Neuronal stem cell (in vitro differentiated cells): Measurements from ENCODE around the gene KRTAP25-1.

Experiments
- DNase-seq: peaks from one replicate; pipeline ENCODE4 v3.0.0-alpha.2; 2013; ENCODE audit warnings: low spot score
- H2AFZ ChIP-seq: one replicate; pipeline ENCODE4 v1.6.1; 2013; ENCODE audit warnings: mild to moderate bottlenecking, low read length, inconsistent platforms
- H2AK5ac ChIP-seq: 2 replicates; pipeline ENCODE4 v1.6.1; 2013; ENCODE audit warnings: low read depth, mild to moderate bottlenecking, inconsistent platforms, low read length, moderate library complexity, mixed read lengths
- H2BK120ac ChIP-seq: 2 replicates; pipeline ENCODE4 v1.6.1; 2013; ENCODE audit warnings: low read depth, mild to moderate bottlenecking, inconsistent platforms, low read length, moderate library complexity, mixed read lengths
- H2BK12ac ChIP-seq: one replicate; pipeline ENCODE4 v1.6.1; 2013; ENCODE audit warnings: low read length, inconsistent platforms
- H2BK15ac ChIP-seq: 2 replicates; pipeline ENCODE4 v1.6.1; 2013; ENCODE audit warnings: mild to moderate bottlenecking, low read length, inconsistent platforms, mixed read lengths
- H2BK5ac ChIP-seq: one replicate; pipeline ENCODE4 v1.6.1; 2013; ENCODE audit warnings: inconsistent platforms, mild to moderate bottlenecking, low read length, moderate library complexity
- H3K14ac ChIP-seq: one replicate; pipeline ENCODE4 v1.6.1; 2013; ENCODE audit warnings: low read length, inconsistent platforms
- H3K18ac ChIP-seq: 2 replicates; pipeline ENCODE4 v1.6.1; 2013; ENCODE audit warnings: low read length, inconsistent platforms
- H3K23ac ChIP-seq: 2 replicates; pipeline ENCODE4 v1.6.1; 2013; ENCODE audit warnings: low read depth, mild to moderate bottlenecking, mixed read lengths, low read length, inconsistent platforms; ENCODE audit not compliant: poor library complexity
- H3K27ac ChIP-seq: replicated peaks from 3 replicates; pipeline ENCODE4 v1.5.1; 2013; ENCODE audit warnings: low read length, inconsistent platforms
- H3K27me3 ChIP-seq, 3 experiments: 2 replicates each; pipeline ENCODE4 v1.6.1; 2013; ENCODE audit warnings: low read length in 3 of 3, mild to moderate bottlenecking in 2 of 3, inconsistent platforms in 1 of 3, low read depth in 1 of 3, mixed read lengths in 1 of 3, moderate library complexity in 1 of 3; ENCODE audit not compliant: control insufficient read depth in 3 of 3, insufficient read depth in 3 of 3
- H3K36me3 ChIP-seq, 2 donors: replicated peaks in 1 of 2; 2 replicates each; pipeline ENCODE4 v1.6.1; 2013; ENCODE audit warnings: low read length in 2 of 2; ENCODE audit not compliant: control insufficient read depth in 2 of 2, insufficient read depth in 2 of 2
- H3K4ac ChIP-seq: 2 replicates; pipeline ENCODE4 v1.6.1; 2013; ENCODE audit warnings: inconsistent platforms, mild to moderate bottlenecking, low read length, moderate library complexity
- H3K4me1 ChIP-seq, 2 donors: 1 replicate in 1 of 2; 2 replicates in 1 of 2; pipeline ENCODE4 v1.6.1; 2013; ENCODE audit warnings: low read length in 2 of 2, low read depth in 1 of 2; ENCODE audit not compliant: control insufficient read depth in 2 of 2, insufficient read depth in 1 of 2
- H3K4me2 ChIP-seq: one replicate; pipeline ENCODE4 v1.6.1; 2013; ENCODE audit warnings: mild to moderate bottlenecking, low read length, inconsistent platforms; ENCODE audit not compliant: insufficient read depth, poor library complexity, severe bottlenecking
- H3K4me3 ChIP-seq, 2 donors: 2 replicates each; pipeline ENCODE4 v1.5.1; 2013; ENCODE audit warnings: low read length in 2 of 2, mild to moderate bottlenecking in 2 of 2, inconsistent platforms in 1 of 2, moderate library complexity in 1 of 2
- H3K79me1 ChIP-seq: one replicate; pipeline ENCODE4 v1.6.1; 2013; ENCODE audit warnings: low read depth, mild to moderate bottlenecking, inconsistent platforms, low read length, moderate library complexity
- H3K9ac ChIP-seq: one replicate; pipeline ENCODE4 v1.6.1; 2013; ENCODE audit warnings: mild to moderate bottlenecking, low read depth, low read length, inconsistent platforms; ENCODE audit not compliant: poor library complexity
- H3K9me3 ChIP-seq, 2 donors: replicated peaks in 1 of 2; 2 replicates each; pipeline versions ENCODE3 to v1.6.1; 2013; ENCODE audit warnings: low read length in 2 of 2, mild to moderate bottlenecking in 2 of 2, inconsistent platforms in 1 of 2, low read depth in 1 of 2, mixed read lengths in 1 of 2, moderate library complexity in 1 of 2; ENCODE audit not compliant: control insufficient read depth in 2 of 2, insufficient read depth in 1 of 2
- H4K8ac ChIP-seq: one replicate; pipeline ENCODE4 v1.6.1; 2013; ENCODE audit warnings: low read depth, mild to moderate bottlenecking, inconsistent platforms, low read length, moderate library complexity
- H4K91ac ChIP-seq: one replicate; pipeline ENCODE4 v1.6.1; 2013; ENCODE audit warnings: low read length, low read depth, mild to moderate bottlenecking, inconsistent platforms; ENCODE audit not compliant: poor library complexity
- WGBS, 2 donors: extraction: QIAGEN DNeasy Blood & Tissue Kit; methylation state at CpG; one replicate each; pipeline ENCODE4 v1.1.7; 2013; ENCODE audit warnings: missing lambda C conversion rate in 2 of 2, mixed read lengths in 1 of 2; ENCODE audit not compliant: insufficient read length in 2 of 2, insufficient replicate concordance in 1 of 2; ENCODE audit errors: extremely low coverage in 2 of 2; 5-methylcytosine and 5-hydroxymethylcytosine counted together

Gene KRTAP25-1

DNA sequence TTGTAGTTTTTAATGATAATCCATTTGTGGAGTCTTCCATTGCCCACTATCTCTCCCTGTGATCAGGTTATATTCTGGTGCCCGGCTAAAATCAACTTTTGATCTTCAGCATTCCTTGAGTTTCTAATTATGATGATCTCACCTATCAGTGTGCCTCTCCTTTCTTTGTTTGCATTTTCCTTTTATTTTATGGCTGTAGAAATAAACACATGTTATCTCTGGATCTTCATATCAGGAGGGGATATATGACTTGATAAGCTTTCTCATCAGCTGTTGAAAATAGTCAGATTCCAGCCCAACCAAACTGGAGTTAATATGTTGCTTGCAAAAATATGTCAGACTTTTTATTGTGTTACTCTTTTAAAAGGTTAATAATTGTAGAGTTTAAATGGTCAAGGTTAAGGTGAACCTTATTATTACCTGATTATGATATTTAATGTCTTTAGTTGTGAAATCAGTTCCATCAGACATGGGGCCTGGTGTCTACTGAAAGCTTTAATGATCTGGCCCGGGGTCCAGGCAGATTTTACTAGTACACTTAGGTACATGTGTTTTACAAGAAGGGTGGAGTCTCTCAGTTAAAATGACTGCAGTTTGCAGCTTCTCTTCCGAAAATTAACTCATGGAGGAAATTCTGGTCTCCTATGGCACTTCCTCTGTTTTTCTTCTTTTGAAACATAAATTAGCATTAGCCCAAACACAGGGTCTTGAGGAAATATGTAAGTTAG is 19.3 kb downstream of the KRTAP25-1 start:
- Histone ChIP-seq H3K23ac (no peak overlapping the region), H3K9ac (no peak overlapping the region), H3K79me1 (no peaks in the 10 kb centered on the region), H3K9me3 (no peaks in the 10 kb centered on the region), H3K14ac (no peak overlapping the region), H2BK12ac (no peak overlapping the region), H4K91ac (no peak overlapping the region), H3K4me1 (no peaks in the 10 kb centered on the region), H3K27me3 (no peaks in the 10 kb centered on the region), H3K4ac (no peak overlapping the region), H3K4me2 (no peak overlapping the region), H2AK5ac (no peak overlapping the region), H3K36me3 (no peaks in the 10 kb centered on the region), H2BK5ac (no peak overlapping the region), H3K18ac (no peak overlapping the region), H4K8ac (no peak overlapping the region), H3K4me3 (no peak overlapping the region), H2AFZ (no peak overlapping the region), H2BK120ac (no peak overlapping the region), H2BK15ac (no peak overlapping the region), H3K27ac (no peak overlapping the region)
- WGBS, 2 donors = no CpG with 5 or more reads among the region's 3 CpGs
- DNase-seq = no peak

DNA sequence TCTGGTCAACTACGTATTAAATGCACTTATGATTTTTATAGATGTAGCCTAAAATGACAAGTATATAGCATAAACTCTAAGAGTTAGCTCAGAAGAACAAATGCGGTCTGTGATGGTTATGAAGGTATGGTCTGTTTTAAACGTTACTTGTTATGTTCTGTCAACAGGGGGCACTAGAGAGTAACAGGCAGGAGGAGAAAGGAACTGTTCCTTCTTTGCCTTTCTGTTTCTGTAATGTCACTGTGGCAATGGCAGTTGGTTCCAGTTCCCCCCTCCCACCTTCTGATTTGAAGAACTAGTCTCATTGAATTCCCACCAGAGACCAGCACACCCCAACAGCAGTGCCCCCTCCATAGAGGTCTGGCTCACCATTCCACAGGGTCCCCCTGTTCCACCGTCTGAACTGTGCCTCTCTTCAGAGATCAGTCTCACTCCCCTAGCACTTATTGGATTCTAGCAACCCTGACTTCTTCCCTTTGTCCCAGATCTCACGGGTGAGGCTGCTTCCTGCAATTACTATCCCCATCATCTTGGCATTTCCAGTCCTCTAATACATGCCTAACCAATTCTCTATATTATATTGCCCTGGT is 20.6 kb downstream of the KRTAP25-1 start:
- no peak overlapping the region for H3K27ac ChIP-seq
- H3K4me3 ChIP-seq = no peak overlapping the region
- no peak overlapping the region for H2BK12ac ChIP-seq
- H3K4me1 ChIP-seq = no peaks in the 10 kb centered on the region
- no peaks in the 10 kb centered on the region for H3K79me1 ChIP-seq
- H4K8ac ChIP-seq = no peak overlapping the region
- no peaks in the 10 kb centered on the region for H3K36me3 ChIP-seq
- H3K9me3 ChIP-seq = no peaks in the 10 kb centered on the region
- no peak overlapping the region for H3K4ac ChIP-seq
- H2BK15ac ChIP-seq = no peak overlapping the region
- H3K9ac ChIP-seq = no peak overlapping the region
- H3K27me3 ChIP-seq = no peaks in the 10 kb centered on the region
- H2AK5ac ChIP-seq = no peak overlapping the region
- no peak overlapping the region for H2AFZ ChIP-seq
- DNase-seq = no peak
- H3K23ac ChIP-seq = no peak overlapping the region
- H3K14ac ChIP-seq = no peak overlapping the region
- no peak overlapping the region for H3K4me2 ChIP-seq
- H4K91ac ChIP-seq = no peak overlapping the region
- WGBS, 2 donors = no CpG with 5 or more reads among the region's 5 CpGs
- no peak overlapping the region for H2BK120ac ChIP-seq
- no peak overlapping the region for H3K18ac ChIP-seq
- no peak overlapping the region for H2BK5ac ChIP-seq

DNA sequence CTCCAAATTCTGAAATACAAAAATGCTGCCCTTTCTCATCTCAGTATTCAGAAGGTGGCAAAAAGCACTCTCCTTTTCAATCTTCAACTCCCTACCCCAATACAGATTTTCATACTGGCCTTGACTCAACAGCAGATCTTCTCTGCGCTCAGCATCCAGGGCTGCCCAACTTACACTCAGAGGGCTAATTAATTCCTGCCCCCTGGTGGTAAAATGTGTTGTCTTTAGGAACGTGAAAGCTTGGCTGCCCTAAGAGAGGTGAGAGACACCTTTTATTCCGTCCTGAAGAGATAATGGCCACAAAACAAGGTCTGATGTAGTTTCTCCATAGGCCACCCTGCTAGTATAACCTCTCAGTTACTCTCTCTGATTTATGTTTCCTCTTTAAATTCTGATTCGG is 31.5 kb downstream of the KRTAP25-1 start:
- Histone ChIP-seq H2BK120ac (no peak overlapping the region), H3K4me2 (no peak overlapping the region), H3K18ac (no peak overlapping the region), H2AFZ (no peak overlapping the region), H3K9me3 (no peaks in the 10 kb centered on the region), H3K4me3 (no peak overlapping the region), H2BK12ac (no peak overlapping the region), H3K79me1 (no peaks in the 10 kb centered on the region), H3K23ac (no peak overlapping the region), H3K27ac (no peak overlapping the region), H2BK5ac (no peak overlapping the region), H3K4me1 (no peaks in the 10 kb centered on the region), H4K8ac (no peak overlapping the region), H3K9ac (no peak overlapping the region), H3K14ac (no peak overlapping the region), H2AK5ac (no peak overlapping the region), H3K27me3 (no peaks in the 10 kb centered on the region), H2BK15ac (no peak overlapping the region), H3K36me3 (no peaks in the 10 kb centered on the region), H3K4ac (no peak overlapping the region), H4K91ac (no peak overlapping the region)
- DNase-seq = peak; percentile 26
- WGBS, 2 donors = no CpG with 5 or more reads among the region's 4 CpGs

DNA sequence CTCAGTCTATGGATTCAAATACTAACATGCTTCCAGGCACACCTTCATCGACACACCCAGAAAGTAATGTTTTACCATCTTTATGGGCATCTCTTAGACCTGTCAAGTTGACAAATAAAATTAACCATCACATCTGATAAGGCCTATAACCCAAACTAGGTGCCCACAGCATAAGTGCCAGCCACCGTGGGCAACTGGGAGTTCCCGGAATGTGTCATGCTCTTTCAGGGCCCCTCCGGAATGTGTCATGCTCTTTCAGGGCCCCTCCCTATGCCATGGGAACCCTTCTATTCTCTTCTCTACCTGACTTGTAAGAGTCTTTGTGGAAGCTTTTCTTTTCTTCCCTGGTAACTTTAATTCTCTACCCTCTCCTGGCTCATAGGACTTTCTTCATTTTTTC is 33.2 kb downstream of the KRTAP25-1 start:
- Histone ChIP-seq H3K79me1 (no peaks in the 10 kb centered on the region), H3K4me3 (no peak overlapping the region), H3K4me2 (no peak overlapping the region), H3K27ac (no peak overlapping the region), H3K18ac (no peak overlapping the region), H3K23ac (no peak overlapping the region), H2BK15ac (no peak overlapping the region), H3K4me1 (no peaks in the 10 kb centered on the region), H4K91ac (no peak overlapping the region), H3K27me3 (no peaks in the 10 kb centered on the region), H2AFZ (no peak overlapping the region), H2BK120ac (no peak overlapping the region), H2BK5ac (no peak overlapping the region), H2BK12ac (no peak overlapping the region), H4K8ac (no peak overlapping the region), H2AK5ac (no peak overlapping the region), H3K14ac (no peak overlapping the region), H3K36me3 (no peaks in the 10 kb centered on the region), H3K9ac (no peak overlapping the region), H3K9me3 (no peaks in the 10 kb centered on the region), H3K4ac (no peak overlapping the region)
- DNase-seq = no peak
- WGBS, 2 donors = no CpG with 5 or more reads among the region's 4 CpGs
